ENCODE measurements around the gene SLIT3.
"Not testable (repeated sequence)": the region's sequence is repeated elsewhere in the genome, so short reads cannot be mapped to it uniquely, and the experiment has no call there.

The SLIT3 gene

GRCh38 chr5:169168280-169168679 lies 132.7 kb downstream of the SLIT3 start:
- no peak for DNase-seq

- no peak for DNase-seq
Measured at GRCh38 chr5:169166078-169166477, 134.9 kb downstream of the SLIT3 start.

- DNase-seq: no peak
Measured at GRCh38 chr5:169165052-169165451, 135.9 kb downstream of the SLIT3 start.

- no peak for DNase-seq
Measured at GRCh38 chr5:169164481-169164925, 136.4 kb downstream of the SLIT3 start.

- DNase-seq: no peak
Measured at GRCh38 chr5:169162407-169162806, 138.5 kb downstream of the SLIT3 start.

GRCh38 chr5:169161022-169161680 lies 139.8 kb downstream of the SLIT3 start:
- no peak for DNase-seq

- no peak for DNase-seq
Measured at GRCh38 chr5:169160405-169160901, 140.5 kb downstream of the SLIT3 start.

GRCh38 chr5:169158764-169159163 lies 142.2 kb downstream of the SLIT3 start:
- no peak for DNase-seq

GRCh38 chr5:169157064-169157463 lies 143.9 kb downstream of the SLIT3 start:
- no peak for DNase-seq

GRCh38 chr5:169154679-169155078 lies 146.3 kb downstream of the SLIT3 start:
- DNase-seq: no peak

GRCh38 chr5:169153405-169153804 lies 147.5 kb downstream of the SLIT3 start:
- no peak for DNase-seq

- no peak for DNase-seq
Measured at GRCh38 chr5:169152946-169153345, 148.0 kb downstream of the SLIT3 start.

GRCh38 chr5:169152453-169152852 lies 148.5 kb downstream of the SLIT3 start:
- no peak for DNase-seq

GRCh38 chr5:169151051-169151805 lies 149.7 kb downstream of the SLIT3 start:
- DNase-seq: no peak

- no peak for DNase-seq
Measured at GRCh38 chr5:169150108-169150507, 150.8 kb downstream of the SLIT3 start.

GRCh38 chr5:169149317-169149716 lies 151.6 kb downstream of the SLIT3 start:
- no peak for DNase-seq

GRCh38 chr5:169148138-169148740 lies 152.7 kb downstream of the SLIT3 start:
- no peak for DNase-seq

GRCh38 chr5:169147534-169147933 lies 153.4 kb downstream of the SLIT3 start:
- DNase-seq: no peak

- no peak for DNase-seq
Measured at GRCh38 chr5:169146158-169146557, 154.8 kb downstream of the SLIT3 start.

GRCh38 chr5:169142264-169142970 lies 158.5 kb downstream of the SLIT3 start:
- no peak for DNase-seq

GRCh38 chr5:169140215-169140614 lies 160.7 kb downstream of the SLIT3 start:
- not testable (repeated sequence) for DNase-seq

- no peak for DNase-seq
Measured at GRCh38 chr5:169139480-169140050, 161.4 kb downstream of the SLIT3 start.

GRCh38 chr5:169133531-169133930 lies 167.4 kb downstream of the SLIT3 start:
- no peak for DNase-seq
